Astrocyte of the cerebellum (primary cell): ENCODE results near the gene ALOX12B.
"Not testable (repeated sequence)": the region's sequence is repeated elsewhere in the genome, so short reads cannot be mapped to it uniquely, and the experiment has no call there.

Experiments
- DNase-seq: peaks from one replicate; pipeline ENCODE4 v3.0.0-alpha.2; 2011; ENCODE audit warnings: low read depth
- H3K4me3 ChIP-seq: 2 replicates; pipeline ENCODE4 v1.5.1; 2011; ENCODE audit warnings: mild to moderate bottlenecking, low read depth, low read length, moderate library complexity
- in situ Hi-C: cut with HindIII; loops from 2 replicates; pipeline ENCODE4 v1.10.0; 2017; ENCODE audit warnings: low sequenced_read_pairs
- TF ChIP-seq, protein P1 (sequence below): IDR thresholded peaks from 2 replicates; pipeline ENCODE4 v1.5.1; 2012; ENCODE audit warnings: low read length, low read depth, moderate library complexity, mild to moderate bottlenecking; ENCODE audit errors: missing control alignments

ALOX12B gene

DNA sequence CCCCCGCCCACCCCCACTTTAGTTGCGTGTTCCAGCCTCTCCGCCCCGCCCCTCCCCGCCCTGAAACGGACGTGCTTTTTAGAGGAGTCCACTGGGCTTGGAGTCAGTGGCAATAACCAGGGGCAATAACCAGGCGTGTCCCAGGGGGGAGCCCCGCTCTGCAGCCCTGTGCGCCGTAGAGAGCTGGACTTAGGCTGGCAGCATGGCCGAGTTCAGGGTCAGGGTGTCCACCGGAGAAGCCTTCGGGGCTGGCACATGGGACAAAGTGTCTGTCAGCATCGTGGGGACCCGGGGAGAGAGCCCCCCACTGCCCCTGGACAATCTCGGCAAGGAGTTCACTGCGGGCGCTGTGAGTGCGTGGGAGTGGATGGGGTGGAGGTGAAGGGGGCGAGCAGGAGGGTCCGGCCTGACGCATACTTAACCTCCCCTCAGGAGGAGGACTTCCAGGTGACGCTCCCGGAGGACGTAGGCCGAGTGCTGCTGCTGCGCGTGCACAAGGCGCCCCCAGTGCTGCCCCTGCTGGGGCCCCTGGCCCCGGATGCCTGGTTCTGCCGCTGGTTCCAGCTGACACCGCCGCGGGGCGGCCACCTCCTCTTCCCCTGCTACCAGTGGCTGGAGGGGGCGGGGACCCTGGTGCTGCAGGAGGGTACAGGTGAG lies 48.4 kb downstream of the ALOX12B start, which contains the start of gene ALOX15B:
ALOX15B (plus strand) TSS at position 106 of the 657 bp plus-strand sequence; CDS start at position 203, 97 bp downstream.
- TF ChIP-seq, protein P1, sequence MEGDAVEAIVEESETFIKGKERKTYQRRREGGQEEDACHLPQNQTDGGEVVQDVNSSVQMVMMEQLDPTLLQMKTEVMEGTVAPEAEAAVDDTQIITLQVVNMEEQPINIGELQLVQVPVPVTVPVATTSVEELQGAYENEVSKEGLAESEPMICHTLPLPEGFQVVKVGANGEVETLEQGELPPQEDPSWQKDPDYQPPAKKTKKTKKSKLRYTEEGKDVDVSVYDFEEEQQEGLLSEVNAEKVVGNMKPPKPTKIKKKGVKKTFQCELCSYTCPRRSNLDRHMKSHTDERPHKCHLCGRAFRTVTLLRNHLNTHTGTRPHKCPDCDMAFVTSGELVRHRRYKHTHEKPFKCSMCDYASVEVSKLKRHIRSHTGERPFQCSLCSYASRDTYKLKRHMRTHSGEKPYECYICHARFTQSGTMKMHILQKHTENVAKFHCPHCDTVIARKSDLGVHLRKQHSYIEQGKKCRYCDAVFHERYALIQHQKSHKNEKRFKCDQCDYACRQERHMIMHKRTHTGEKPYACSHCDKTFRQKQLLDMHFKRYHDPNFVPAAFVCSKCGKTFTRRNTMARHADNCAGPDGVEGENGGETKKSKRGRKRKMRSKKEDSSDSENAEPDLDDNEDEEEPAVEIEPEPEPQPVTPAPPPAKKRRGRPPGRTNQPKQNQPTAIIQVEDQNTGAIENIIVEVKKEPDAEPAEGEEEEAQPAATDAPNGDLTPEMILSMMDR = no peak
- DNase-seq = no peak
- no peak within 1 kb of the TSS for H3K4me3 ChIP-seq
- in situ Hi-C loops = no loop called here

DNA sequence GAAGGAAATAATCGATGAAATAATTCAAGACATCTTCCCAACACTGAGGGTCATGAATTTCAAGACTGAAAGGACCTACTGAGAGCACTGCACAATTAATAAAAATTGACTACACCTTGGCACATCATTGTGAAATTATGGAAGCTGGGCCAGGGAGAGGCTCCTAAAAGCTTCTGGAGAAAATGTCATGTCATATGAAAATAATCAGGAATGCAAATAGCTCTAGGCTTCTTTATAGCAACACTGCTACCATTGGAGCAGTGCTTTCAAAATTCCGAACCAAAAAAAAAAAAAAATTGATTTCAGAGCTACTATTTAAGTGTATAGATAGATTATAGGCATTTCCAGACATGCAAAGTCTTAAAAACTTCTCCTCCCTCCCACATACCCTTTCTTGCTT lies 55.1 kb downstream of the ALOX12B start:
- no peak overlapping the region for H3K4me3 ChIP-seq
- no peak for DNase-seq
- TF ChIP-seq, protein P1 = no peak
- in situ Hi-C loops = no loop called here

DNA sequence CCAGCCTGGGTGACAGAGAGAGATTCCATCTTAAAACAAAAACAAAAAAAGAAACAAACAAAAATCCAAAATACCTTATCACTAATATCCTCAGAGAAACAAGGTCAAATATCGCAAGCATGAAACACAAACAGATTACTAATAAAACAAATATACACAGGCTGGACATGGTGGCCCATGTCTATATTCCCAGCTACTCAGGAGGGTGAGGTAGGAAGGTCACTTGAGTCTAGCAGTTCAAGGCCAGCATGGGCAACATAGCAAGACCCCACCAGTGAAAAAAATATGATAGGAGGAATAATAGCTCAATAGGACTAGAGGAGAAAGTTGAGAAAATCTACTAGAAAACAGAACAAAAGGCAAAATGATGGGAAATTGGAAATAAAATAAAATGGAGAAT lies 55.6 kb downstream of the ALOX12B start:
- TF ChIP-seq, protein P1 = no peak
- DNase-seq = no peak
- in situ Hi-C loops = no loop called here
- H3K4me3 ChIP-seq = no peak overlapping the region

DNA sequence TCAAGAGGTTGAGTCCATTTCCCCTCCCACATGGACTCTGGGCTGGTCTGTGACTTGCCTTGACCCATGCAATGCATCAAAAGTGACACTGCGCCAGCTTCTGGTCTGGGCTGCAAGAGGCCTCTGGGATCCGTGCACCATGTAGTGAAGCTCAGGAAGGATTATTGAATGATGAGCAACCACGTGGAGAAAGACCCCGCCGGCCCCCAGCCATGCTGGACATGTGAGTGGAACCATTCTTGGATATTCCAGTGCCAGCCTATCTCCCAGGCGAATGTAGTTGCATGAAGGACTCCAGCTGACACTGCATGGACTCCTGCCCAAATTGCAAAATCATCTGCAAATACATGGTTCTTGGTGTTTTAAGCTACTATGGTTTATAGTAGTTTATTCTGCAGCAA lies 56.3 kb downstream of the ALOX12B start:
- H3K4me3 ChIP-seq = no peak overlapping the region
- TF ChIP-seq, protein P1 = no peak
- no peak for DNase-seq
- in situ Hi-C loops = no loop called here

DNA sequence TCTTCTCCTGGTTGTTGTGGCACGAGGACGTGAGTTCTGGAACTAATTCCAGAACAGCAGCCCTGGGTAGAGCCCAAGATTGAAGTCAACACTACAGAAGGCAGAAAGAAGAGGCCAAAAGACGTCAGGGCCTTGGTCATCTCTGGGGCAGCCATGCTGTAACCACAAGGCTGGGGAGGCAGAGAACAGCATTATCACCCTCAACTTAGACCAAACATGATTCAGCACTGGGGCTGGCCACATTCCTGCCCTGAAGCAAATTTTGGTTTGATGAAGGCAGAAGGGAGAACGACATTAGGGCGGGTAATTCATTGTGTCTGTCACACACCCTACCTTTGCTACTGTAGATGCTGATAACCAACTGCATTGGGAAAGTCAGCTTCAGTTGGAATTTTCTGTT lies 58.4 kb downstream of the ALOX12B start:
- DNase-seq = no peak
- no peak overlapping the region for H3K4me3 ChIP-seq
- TF ChIP-seq, protein P1 = no peak
- in situ Hi-C loops = no loop called here

DNA sequence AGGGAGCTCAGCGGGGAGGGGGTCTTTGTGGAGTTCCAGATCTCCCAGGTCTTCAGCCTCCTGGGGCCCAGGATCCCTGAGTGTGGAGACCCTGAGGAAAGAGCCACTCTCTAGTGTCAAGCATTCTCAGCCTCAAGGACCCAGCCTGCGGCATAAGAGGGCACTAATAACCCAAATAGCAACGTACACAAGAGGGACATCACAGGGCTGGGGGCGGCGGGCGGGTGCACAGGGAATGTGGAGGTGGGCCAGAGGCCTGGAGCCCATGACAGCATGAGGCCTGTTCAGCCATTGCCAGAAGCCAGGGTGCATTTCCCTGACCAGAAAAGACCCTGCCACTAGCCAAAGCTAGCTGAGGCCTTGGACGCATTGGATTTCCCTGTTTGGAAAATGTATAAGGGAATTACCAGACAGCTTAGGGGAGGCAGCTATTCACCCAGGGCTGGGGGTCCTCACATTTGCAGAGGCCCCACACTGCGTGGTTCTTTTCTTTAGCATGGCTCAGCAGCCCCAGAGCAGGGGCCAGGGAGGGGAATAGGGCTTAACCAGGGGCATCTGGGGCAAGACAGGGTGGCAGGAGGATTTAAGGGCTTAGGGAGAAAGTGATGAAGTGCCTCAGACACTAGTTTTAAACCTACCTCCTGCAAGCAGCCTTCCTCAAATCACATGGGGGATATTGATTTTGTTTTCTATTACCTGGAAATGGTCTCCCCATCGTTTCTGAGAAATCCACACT lies 62.2 kb downstream of the ALOX12B start:
- no peak overlapping the region for H3K4me3 ChIP-seq
- TF ChIP-seq, protein P1 = no peak
- DNase-seq = no peak
- in situ Hi-C loops = no loop called here

DNA sequence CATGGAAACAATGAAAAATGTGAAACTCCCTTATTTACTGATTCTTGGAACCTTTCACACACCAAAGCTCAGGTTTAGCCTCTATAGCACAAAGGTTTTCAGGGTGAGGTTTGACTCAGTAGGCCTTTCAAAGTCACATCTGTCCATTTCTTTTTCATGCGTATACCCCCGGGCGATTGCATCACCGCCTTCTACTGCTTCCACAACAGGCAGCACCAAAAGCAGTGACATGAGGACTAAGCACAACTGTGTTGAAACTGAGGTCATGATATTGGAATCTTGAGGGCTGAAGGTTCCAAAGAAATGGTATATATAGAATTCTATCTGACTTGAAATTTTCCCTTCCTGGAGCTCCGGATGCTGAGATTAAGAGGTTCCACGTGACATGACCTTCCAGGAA lies 63.4 kb downstream of the ALOX12B start:
- DNase-seq, in situ Hi-C loops, H3K4me3 ChIP-seq: not testable (repeated sequence)
